ENCODE results near the gene RGPD8.
"Not testable (repeated sequence)": the region's sequence is repeated elsewhere in the genome, so short reads cannot be mapped to it uniquely, and the experiment has no call there.

- TF ChIP-seq, protein P1, sequence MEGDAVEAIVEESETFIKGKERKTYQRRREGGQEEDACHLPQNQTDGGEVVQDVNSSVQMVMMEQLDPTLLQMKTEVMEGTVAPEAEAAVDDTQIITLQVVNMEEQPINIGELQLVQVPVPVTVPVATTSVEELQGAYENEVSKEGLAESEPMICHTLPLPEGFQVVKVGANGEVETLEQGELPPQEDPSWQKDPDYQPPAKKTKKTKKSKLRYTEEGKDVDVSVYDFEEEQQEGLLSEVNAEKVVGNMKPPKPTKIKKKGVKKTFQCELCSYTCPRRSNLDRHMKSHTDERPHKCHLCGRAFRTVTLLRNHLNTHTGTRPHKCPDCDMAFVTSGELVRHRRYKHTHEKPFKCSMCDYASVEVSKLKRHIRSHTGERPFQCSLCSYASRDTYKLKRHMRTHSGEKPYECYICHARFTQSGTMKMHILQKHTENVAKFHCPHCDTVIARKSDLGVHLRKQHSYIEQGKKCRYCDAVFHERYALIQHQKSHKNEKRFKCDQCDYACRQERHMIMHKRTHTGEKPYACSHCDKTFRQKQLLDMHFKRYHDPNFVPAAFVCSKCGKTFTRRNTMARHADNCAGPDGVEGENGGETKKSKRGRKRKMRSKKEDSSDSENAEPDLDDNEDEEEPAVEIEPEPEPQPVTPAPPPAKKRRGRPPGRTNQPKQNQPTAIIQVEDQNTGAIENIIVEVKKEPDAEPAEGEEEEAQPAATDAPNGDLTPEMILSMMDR (IDR thresholded peaks at IDR 0.05; ENCODE audit: low read depth, low read length) = not testable (repeated sequence)
- not testable (repeated sequence) for TF ChIP-seq EZH2phosphoT487 (IDR thresholded peaks at IDR 0.05; ENCODE audit: low read depth)
Measured at GRCh38 chr2:112352809-112353603, 80.4 kb downstream of the RGPD8 start.

All from OCI-LY3 (cell line).